ENCODE data around the gene KANSL1. TPM values are rescaled to one million over a fixed set of nuclear protein-coding genes. Genes with fewer than 3 reads are reported as not detected.

Gene KANSL1
- total and polyA plus RNA-seq, 2 experiments from 2014 or later = 49.0 to 206 TPM

GRCh38 chr17:46205975-46206374, 12.7 kb upstream of the KANSL1 start (continued):
- TF ChIP-seq, protein P1, sequence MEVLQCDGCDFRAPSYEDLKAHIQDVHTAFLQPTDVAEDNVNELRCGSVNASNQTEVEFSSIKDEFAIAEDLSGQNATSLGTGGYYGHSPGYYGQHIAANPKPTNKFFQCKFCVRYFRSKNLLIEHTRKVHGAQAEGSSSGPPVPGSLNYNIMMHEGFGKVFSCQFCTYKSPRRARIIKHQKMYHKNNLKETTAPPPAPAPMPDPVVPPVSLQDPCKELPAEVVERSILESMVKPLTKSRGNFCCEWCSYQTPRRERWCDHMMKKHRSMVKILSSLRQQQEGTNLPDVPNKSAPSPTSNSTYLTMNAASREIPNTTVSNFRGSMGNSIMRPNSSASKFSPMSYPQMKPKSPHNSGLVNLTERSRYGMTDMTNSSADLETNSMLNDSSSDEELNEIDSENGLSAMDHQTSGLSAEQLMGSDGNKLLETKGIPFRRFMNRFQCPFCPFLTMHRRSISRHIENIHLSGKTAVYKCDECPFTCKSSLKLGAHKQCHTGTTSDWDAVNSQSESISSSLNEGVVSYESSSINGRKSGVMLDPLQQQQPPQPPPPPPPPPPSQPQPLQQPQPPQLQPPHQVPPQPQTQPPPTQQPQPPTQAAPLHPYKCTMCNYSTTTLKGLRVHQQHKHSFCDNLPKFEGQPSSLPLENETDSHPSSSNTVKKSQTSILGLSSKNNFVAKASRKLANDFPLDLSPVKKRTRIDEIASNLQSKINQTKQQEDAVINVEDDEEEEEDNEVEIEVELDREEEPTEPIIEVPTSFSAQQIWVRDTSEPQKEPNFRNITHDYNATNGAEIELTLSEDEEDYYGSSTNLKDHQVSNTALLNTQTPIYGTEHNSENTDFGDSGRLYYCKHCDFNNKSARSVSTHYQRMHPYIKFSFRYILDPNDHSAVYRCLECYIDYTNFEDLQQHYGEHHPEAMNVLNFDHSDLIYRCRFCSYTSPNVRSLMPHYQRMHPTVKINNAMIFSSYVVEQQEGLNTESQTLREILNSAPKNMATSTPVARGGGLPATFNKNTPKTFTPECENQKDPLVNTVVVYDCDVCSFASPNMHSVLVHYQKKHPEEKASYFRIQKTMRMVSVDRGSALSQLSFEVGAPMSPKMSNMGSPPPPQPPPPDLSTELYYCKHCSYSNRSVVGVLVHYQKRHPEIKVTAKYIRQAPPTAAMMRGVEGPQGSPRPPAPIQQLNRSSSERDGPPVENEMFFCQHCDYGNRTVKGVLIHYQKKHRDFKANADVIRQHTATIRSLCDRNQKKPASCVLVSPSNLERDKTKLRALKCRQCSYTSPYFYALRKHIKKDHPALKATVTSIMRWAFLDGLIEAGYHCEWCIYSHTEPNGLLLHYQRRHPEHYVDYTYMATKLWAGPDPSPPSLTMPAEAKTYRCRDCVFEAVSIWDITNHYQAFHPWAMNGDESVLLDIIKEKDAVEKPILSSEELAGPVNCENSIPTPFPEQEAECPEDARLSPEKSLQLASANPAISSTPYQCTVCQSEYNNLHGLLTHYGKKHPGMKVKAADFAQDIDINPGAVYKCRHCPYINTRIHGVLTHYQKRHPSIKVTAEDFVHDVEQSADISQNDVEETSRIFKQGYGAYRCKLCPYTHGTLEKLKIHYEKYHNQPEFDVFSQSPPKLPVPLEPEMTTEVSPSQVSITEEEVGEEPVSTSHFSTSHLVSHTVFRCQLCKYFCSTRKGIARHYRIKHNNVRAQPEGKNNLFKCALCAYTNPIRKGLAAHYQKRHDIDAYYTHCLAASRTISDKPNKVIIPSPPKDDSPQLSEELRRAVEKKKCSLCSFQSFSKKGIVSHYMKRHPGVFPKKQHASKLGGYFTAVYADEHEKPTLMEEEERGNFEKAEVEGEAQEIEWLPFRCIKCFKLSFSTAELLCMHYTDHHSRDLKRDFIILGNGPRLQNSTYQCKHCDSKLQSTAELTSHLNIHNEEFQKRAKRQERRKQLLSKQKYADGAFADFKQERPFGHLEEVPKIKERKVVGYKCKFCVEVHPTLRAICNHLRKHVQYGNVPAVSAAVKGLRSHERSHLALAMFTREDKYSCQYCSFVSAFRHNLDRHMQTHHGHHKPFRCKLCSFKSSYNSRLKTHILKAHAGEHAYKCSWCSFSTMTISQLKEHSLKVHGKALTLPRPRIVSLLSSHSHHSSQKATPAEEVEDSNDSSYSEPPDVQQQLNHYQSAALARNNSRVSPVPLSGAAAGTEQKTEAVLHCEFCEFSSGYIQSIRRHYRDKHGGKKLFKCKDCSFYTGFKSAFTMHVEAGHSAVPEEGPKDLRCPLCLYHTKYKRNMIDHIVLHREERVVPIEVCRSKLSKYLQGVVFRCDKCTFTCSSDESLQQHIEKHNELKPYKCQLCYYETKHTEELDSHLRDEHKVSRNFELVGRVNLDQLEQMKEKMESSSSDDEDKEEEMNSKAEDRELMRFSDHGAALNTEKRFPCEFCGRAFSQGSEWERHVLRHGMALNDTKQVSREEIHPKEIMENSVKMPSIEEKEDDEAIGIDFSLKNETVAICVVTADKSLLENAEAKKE (CRISPR knock-in tag; IDR thresholded peaks at IDR 0.05) = no peak
- no peak for TF ChIP-seq NANOG (IDR thresholded peaks at IDR 0.05; ENCODE audit: borderline replicate concordance)
- TF ChIP-seq, protein P2, sequence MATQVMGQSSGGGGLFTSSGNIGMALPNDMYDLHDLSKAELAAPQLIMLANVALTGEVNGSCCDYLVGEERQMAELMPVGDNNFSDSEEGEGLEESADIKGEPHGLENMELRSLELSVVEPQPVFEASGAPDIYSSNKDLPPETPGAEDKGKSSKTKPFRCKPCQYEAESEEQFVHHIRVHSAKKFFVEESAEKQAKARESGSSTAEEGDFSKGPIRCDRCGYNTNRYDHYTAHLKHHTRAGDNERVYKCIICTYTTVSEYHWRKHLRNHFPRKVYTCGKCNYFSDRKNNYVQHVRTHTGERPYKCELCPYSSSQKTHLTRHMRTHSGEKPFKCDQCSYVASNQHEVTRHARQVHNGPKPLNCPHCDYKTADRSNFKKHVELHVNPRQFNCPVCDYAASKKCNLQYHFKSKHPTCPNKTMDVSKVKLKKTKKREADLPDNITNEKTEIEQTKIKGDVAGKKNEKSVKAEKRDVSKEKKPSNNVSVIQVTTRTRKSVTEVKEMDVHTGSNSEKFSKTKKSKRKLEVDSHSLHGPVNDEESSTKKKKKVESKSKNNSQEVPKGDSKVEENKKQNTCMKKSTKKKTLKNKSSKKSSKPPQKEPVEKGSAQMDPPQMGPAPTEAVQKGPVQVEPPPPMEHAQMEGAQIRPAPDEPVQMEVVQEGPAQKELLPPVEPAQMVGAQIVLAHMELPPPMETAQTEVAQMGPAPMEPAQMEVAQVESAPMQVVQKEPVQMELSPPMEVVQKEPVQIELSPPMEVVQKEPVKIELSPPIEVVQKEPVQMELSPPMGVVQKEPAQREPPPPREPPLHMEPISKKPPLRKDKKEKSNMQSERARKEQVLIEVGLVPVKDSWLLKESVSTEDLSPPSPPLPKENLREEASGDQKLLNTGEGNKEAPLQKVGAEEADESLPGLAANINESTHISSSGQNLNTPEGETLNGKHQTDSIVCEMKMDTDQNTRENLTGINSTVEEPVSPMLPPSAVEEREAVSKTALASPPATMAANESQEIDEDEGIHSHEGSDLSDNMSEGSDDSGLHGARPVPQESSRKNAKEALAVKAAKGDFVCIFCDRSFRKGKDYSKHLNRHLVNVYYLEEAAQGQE (IDR thresholded peaks at IDR 0.05; ENCODE audit: unreplicated experiment) = no peak
- TF ChIP-seq ZNF114 (CRISPR knock-in tag; IDR thresholded peaks at IDR 0.05) = no peak
- TF ChIP-seq CTCF (conservative IDR thresholded peaks at IDR 0.05; ENCODE audit: low read depth in 2 of 2) = no peak
- TF ChIP-seq CREB1 (CRISPR knock-in tag; IDR thresholded peaks at IDR 0.05; ENCODE audit: low read depth) = no peak
- no peak for TF ChIP-seq POLR2AphosphoS5 (IDR thresholded peaks at IDR 0.05; ENCODE audit: low read depth)
- no peak for TF ChIP-seq STAT1 (IDR thresholded peaks at IDR 0.05; ENCODE audit: unreplicated experiment)
